HFFc6 (cell line): ENCODE results near the gene GDF2. TPM values are rescaled to one million over a fixed set of nuclear protein-coding genes. Genes with fewer than 3 reads are reported as not detected.

Source experiments
- DNase-seq: peaks from one replicate; pipeline ENCODE4 v3.0.0-alpha.2; 2018
- H3K27ac Mint-ChIP-seq: 2 replicates; pipeline ENCODE4 v1.8.0; 2020; ENCODE audit warnings: mild to moderate bottlenecking, mixed read lengths
- H3K27me3 Mint-ChIP-seq: 2 replicates; pipeline ENCODE4 v1.8.0; 2021; ENCODE audit warnings: mild to moderate bottlenecking, moderate library complexity, mixed read lengths; ENCODE audit not compliant: insufficient read depth
- H3K36me3 Mint-ChIP-seq: 2 replicates; pipeline ENCODE4 v1.8.0; 2021; ENCODE audit warnings: low read depth, mixed read lengths
- H3K4me1 Mint-ChIP-seq: 2 replicates; pipeline ENCODE4 v1.8.0; 2020; ENCODE audit warnings: low read depth, mixed read lengths
- H3K4me3 Mint-ChIP-seq: 2 replicates; pipeline ENCODE4 v1.8.0; 2020; ENCODE audit warnings: mild to moderate bottlenecking, moderate library complexity, mixed read lengths
- H3K9me3 Mint-ChIP-seq: 2 replicates; pipeline ENCODE4 v1.8.0; 2020; ENCODE audit warnings: mild to moderate bottlenecking, mixed read lengths
- total RNA-seq, 6 experiments: library from RNA; stranded (reverse); fragmentation: NEBNext Ultra II Directional; extraction: Animal tissue kit (Norgen Biotek cat#: 25700); gene quantifications; 2 replicates in 1 of 6; 3 replicates in 5 of 6; pipeline ENCODE4 v1.2.3, GENCODE V29; 2021
- TF ChIP-seq, protein P1 (sequence below): fragments of 200-600 bp; sonication (generic); IDR thresholded peaks from 2 replicates; pipeline ENCODE4 v1.5.0; 2021; ENCODE audit warnings: antibody characterized with exemption, mild to moderate bottlenecking

GDF2 gene
- total RNA-seq, 6 experiments from 2014 or later: not detected

DNA sequence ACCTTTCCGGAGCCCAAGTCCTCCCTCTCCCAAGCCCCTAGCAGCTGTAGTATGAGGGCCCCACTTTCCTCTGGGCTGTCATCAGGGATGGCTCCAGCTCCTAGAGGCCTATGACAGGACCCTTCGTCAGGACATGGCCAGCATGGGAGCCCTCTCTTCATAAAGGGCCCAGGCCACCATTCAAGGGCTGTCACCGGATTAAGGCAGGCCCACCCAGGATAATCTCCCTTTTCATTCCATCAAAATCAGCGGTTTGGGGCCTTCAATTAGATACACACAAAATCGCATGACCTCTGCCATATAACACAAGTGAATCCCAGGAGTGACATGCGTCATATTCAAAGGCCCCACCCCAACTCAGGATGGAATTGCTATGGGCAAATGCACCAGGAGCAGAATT, 34.4 kb upstream of the GDF2 start:
- no peaks in the 10 kb centered on the region for H3K36me3 Mint-ChIP-seq
- TF ChIP-seq, protein P1, sequence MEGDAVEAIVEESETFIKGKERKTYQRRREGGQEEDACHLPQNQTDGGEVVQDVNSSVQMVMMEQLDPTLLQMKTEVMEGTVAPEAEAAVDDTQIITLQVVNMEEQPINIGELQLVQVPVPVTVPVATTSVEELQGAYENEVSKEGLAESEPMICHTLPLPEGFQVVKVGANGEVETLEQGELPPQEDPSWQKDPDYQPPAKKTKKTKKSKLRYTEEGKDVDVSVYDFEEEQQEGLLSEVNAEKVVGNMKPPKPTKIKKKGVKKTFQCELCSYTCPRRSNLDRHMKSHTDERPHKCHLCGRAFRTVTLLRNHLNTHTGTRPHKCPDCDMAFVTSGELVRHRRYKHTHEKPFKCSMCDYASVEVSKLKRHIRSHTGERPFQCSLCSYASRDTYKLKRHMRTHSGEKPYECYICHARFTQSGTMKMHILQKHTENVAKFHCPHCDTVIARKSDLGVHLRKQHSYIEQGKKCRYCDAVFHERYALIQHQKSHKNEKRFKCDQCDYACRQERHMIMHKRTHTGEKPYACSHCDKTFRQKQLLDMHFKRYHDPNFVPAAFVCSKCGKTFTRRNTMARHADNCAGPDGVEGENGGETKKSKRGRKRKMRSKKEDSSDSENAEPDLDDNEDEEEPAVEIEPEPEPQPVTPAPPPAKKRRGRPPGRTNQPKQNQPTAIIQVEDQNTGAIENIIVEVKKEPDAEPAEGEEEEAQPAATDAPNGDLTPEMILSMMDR: no peak
- DNase-seq: no peak
- H3K27ac Mint-ChIP-seq: no peak overlapping the region
- H3K4me1 Mint-ChIP-seq: no peaks in the 10 kb centered on the region
- peaks cover 21% of the 10 kb centered on the region for H3K27me3 Mint-ChIP-seq
- no peaks in the 10 kb centered on the region for H3K9me3 Mint-ChIP-seq
- no peak overlapping the region for H3K4me3 Mint-ChIP-seq

GRCh38 chr10:47288236-47288635, 34.0 kb upstream of the GDF2 start:
- H3K4me1 Mint-ChIP-seq: no peaks in the 10 kb centered on the region
- no peak overlapping the region for H3K4me3 Mint-ChIP-seq
- no peaks in the 10 kb centered on the region for H3K36me3 Mint-ChIP-seq
- no peaks in the 10 kb centered on the region for H3K9me3 Mint-ChIP-seq
- no peak overlapping the region for H3K27ac Mint-ChIP-seq
- TF ChIP-seq, protein P1: no peak
- no peak for DNase-seq
- H3K27me3 Mint-ChIP-seq: peaks cover 18% of the 10 kb centered on the region

DNA sequence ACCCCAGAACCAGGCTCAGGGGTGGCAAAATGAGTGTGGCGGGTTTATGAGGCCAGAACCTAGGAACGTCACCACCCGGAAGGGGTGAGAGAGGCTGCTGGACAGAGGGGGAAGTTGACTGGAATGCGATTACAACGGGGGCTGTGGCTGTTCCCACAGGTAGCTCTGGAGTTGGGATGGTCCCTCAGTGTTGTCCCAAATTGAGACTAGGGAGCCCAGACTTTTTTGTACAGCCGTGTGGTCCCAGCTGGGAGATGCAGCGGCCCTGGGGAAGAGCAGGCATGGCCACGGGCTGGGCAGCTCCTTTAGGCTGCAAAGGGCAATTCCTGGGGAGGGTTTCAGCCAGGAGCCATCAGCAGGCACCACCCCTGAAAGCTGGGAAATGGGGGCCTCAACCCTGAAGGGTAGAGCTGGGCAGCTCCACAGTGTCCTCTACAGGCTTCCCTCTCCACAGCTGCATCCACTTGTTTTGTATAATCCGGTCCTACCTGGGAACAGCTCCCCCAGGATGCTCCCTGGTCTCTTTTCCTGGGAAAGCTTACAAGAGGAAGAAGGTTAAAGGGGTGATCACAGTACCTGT, 33.2 kb upstream of the GDF2 start:
- Mint-ChIP-seq H3K27me3 (peaks cover 21% of the 10 kb centered on the region), H3K4me1 (no peaks in the 10 kb centered on the region), H3K27ac (no peak overlapping the region), H3K36me3 (no peaks in the 10 kb centered on the region), H3K4me3 (no peak overlapping the region), H3K9me3 (no peaks in the 10 kb centered on the region)
- TF ChIP-seq, protein P1: no peak
- DNase-seq: no peak

- peaks cover 23% of the 10 kb centered on the region for H3K27me3 Mint-ChIP-seq
- TF ChIP-seq, protein P1: no peak
- H3K4me1 Mint-ChIP-seq: no peaks in the 10 kb centered on the region
- no peak for DNase-seq
- no peak overlapping the region for H3K4me3 Mint-ChIP-seq
- H3K36me3 Mint-ChIP-seq: no peaks in the 10 kb centered on the region
- H3K9me3 Mint-ChIP-seq: no peaks in the 10 kb centered on the region
- H3K27ac Mint-ChIP-seq: no peak overlapping the region
These were observed 32.3 kb upstream of the GDF2 start for GRCh38 chr10:47289921-47290320.

GRCh38 chr10:47290338-47290737, 31.9 kb upstream of the GDF2 start:
- peaks cover 24% of the 10 kb centered on the region for H3K27me3 Mint-ChIP-seq
- no peak overlapping the region for H3K4me3 Mint-ChIP-seq
- H3K4me1 Mint-ChIP-seq: no peaks in the 10 kb centered on the region
- H3K9me3 Mint-ChIP-seq: no peaks in the 10 kb centered on the region
- no peak overlapping the region for H3K27ac Mint-ChIP-seq
- TF ChIP-seq, protein P1: no peak
- no peak for DNase-seq
- H3K36me3 Mint-ChIP-seq: no peaks in the 10 kb centered on the region

GRCh38 chr10:47291682-47292081, 30.6 kb upstream of the GDF2 start:
- H3K4me3 Mint-ChIP-seq: no peak overlapping the region

More at GRCh38 chr10:47291682-47292081, 30.6 kb upstream of the GDF2 start:
- H3K27me3 Mint-ChIP-seq: peaks cover 30% of the 10 kb centered on the region
- no peaks in the 10 kb centered on the region for H3K9me3 Mint-ChIP-seq
- TF ChIP-seq, protein P1: no peak
- no peak for DNase-seq
- no peaks in the 10 kb centered on the region for H3K36me3 Mint-ChIP-seq
- H3K4me1 Mint-ChIP-seq: no peaks in the 10 kb centered on the region
- no peak overlapping the region for H3K27ac Mint-ChIP-seq
